Stomach (tissue), 9 donors: ENCODE results near the gene TNFRSF17. TPM values are rescaled to one million over a fixed set of nuclear protein-coding genes. Genes with fewer than 3 reads are reported as not detected.

Experiments
- DNase-seq, 2 donors: peaks; one replicate each; pipeline versions ENCODE4 v3.0.0 to v3.0.0-alpha.2; 2013 to 2019
- H3K27ac ChIP-seq, 5 donors: fragments of 200-600 bp in 4 of 5; sonication (generic) in 4 of 5; one replicate each; pipeline ENCODE4 v1.5.1; 2013 to 2019; ENCODE audit warnings: mild to moderate bottlenecking in 1 of 5, moderate library complexity in 1 of 5
- H3K27me3 ChIP-seq, 3 donors: fragments of 200-600 bp; sonication (generic); one replicate each; pipeline ENCODE4 v1.5.1; 2017 to 2019; ENCODE audit warnings: mixed run types in 1 of 3
- H3K36me3 ChIP-seq, 4 donors: fragments of 200-600 bp; sonication (generic); 1 replicate in 3 of 4; 2 replicates in 1 of 4; pipeline ENCODE4 v1.5.1; 2016 to 2019
- H3K4me1 ChIP-seq, 4 donors: fragments of 200-600 bp; sonication (generic); one replicate each; pipeline ENCODE4 v1.5.1; 2016 to 2019
- H3K4me3 ChIP-seq, 4 donors: fragments of 200-600 bp; sonication (generic) in 3 of 4; one replicate each; pipeline ENCODE4 v1.5.1; 2016 to 2019; ENCODE audit warnings: mild to moderate bottlenecking in 1 of 4
- H3K9me3 ChIP-seq, 4 donors: fragments of 200-600 bp; sonication (generic); one replicate each; pipeline ENCODE4 v1.5.1; 2016 to 2019
- EP300 ChIP-seq: sonication (generic); formaldehyde crosslinking; IDR thresholded peaks from one replicate; pipeline ENCODE4 v1.6.1; 2017; ENCODE audit warnings: antibody characterized with exemption
- POLR2A ChIP-seq, 4 donors: fragments of 450-650 bp; IDR thresholded peaks; one replicate each; pipeline ENCODE4 v1.6.1; 2016; ENCODE audit warnings: antibody characterized with exemption in 4 of 4, control low read depth in 2 of 4, mild to moderate bottlenecking in 1 of 4, moderate library complexity in 1 of 4
- POLR2AphosphoS5 ChIP-seq, 3 donors: sonication (generic); formaldehyde crosslinking; IDR thresholded peaks; one replicate each; pipeline ENCODE4 v1.6.1; 2016; ENCODE audit warnings: antibody characterized with exemption in 3 of 3
- WGBS, 5 donors: extraction: QIAGEN DNeasy Blood & Tissue Kit in 3 of 5; methylation state at CpG; one replicate each; pipeline versions ENCODE4 v1.1.5 to v1.1.7; 2013 to 2018; 5-methylcytosine and 5-hydroxymethylcytosine counted together
- intact Hi-C: fragments of 100-400 bp; cut with DNase I; formaldehyde crosslinking; loops from one replicate; pipeline ENCODE4 v1.15.1; 2023; ENCODE audit warnings: low total_unique reads
- polyA plus RNA-seq, 3 donors: library from polyadenylated mRNA; stranded (reverse); fragments of 200-250 nt; gene quantifications; one replicate each; pipeline ENCODE4 v1.2.3, GENCODE V29; 2013
- total RNA-seq, 5 donors: library from RNA; depleted of rRNA; stranded (reverse); fragments of >200 nt; gene quantifications; one replicate each; pipeline versions ENCODE4 v1.1.0 to v1.2.3, GENCODE V29; 2014 to 2016
- TF ChIP-seq, protein P1 (sequence below), 7 experiments: fragments of 450-650 bp in 4 of 7; fragments of 200-600 bp in 3 of 7; sonication (generic) in 3 of 7; IDR thresholded peaks; one replicate each; pipeline ENCODE4 v1.5.1; 2016 to 2019; ENCODE audit warnings: antibody characterized with exemption in 7 of 7, control low read depth in 2 of 7, mild to moderate bottlenecking in 1 of 7
- donor health status: healthy with polysubstance abuse.
- donor health status: Bipolar disorder and iron deficiency.
- donor health status: healthy.

The TNFRSF17 gene
- total and polyA plus RNA-seq, 8 donors, result 1.1 to 7.4 (median 1.8) TPM; not detected in 4

GRCh38 chr16:11978080-11978479 is 13.1 kb downstream of the TNFRSF17 start:
- Histone ChIP-seq H3K4me3 (peak overlapping the region in 2 of 4 donors; percentile 85 to 92), H3K36me3 (peaks cover 0 to 11% (median 6%) of the 10 kb centered on the region in 4 donors), H3K27me3 (no peaks in the 10 kb centered on the region), H3K27ac (peak overlapping the region in 3 of 5 donors; percentile 86 to 91 (median 88)), H3K4me1 (peaks cover 6 to 26% (median 23%) of the 10 kb centered on the region in 4 donors), H3K9me3 (no peaks in the 10 kb centered on the region)
- intact Hi-C loops, result loop anchor here (10.0 kb wide), 1 partner anchor 87 kb away; no protein-coding TSS in a partner anchor
- TF ChIP-seq, protein P1, sequence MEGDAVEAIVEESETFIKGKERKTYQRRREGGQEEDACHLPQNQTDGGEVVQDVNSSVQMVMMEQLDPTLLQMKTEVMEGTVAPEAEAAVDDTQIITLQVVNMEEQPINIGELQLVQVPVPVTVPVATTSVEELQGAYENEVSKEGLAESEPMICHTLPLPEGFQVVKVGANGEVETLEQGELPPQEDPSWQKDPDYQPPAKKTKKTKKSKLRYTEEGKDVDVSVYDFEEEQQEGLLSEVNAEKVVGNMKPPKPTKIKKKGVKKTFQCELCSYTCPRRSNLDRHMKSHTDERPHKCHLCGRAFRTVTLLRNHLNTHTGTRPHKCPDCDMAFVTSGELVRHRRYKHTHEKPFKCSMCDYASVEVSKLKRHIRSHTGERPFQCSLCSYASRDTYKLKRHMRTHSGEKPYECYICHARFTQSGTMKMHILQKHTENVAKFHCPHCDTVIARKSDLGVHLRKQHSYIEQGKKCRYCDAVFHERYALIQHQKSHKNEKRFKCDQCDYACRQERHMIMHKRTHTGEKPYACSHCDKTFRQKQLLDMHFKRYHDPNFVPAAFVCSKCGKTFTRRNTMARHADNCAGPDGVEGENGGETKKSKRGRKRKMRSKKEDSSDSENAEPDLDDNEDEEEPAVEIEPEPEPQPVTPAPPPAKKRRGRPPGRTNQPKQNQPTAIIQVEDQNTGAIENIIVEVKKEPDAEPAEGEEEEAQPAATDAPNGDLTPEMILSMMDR (IDR thresholded peaks at IDR 0.05), result no peak
- no peak for TF ChIP-seq POLR2A (IDR thresholded peaks at IDR 0.05)
- TF ChIP-seq EP300, result no peak
- no peak for TF ChIP-seq POLR2AphosphoS5 (IDR thresholded peaks at IDR 0.05)
- DNase-seq, result no peak
- 69 to 91% (median 84%) methylated on average over 2 of the region's 2 CpGs for WGBS, 5 donors

GRCh38 chr16:11979013-11979672 is 14.1 kb downstream of the TNFRSF17 start:
- Histone ChIP-seq H3K27me3 (no peaks in the 10 kb centered on the region), H3K36me3 (peaks cover 0 to 2% (median under 1%) of the 10 kb centered on the region in 4 donors), H3K9me3 (no peaks in the 10 kb centered on the region), H3K27ac (no peak overlapping the region), H3K4me1 (peaks cover 6 to 26% (median 23%) of the 10 kb centered on the region in 4 donors), H3K4me3 (no peak overlapping the region)
- intact Hi-C loops, result loop anchor here (10.0 kb wide), 1 partner anchor 86 kb away; no protein-coding TSS in a partner anchor
- no peak for DNase-seq
- no peak for TF ChIP-seq POLR2A (IDR thresholded peaks at IDR 0.05)
- no peak for TF ChIP-seq EP300
- 83 to 90% (median 85%) methylated on average over 8 to 9 of the region's 9 CpGs for WGBS, 5 donors

DNA sequence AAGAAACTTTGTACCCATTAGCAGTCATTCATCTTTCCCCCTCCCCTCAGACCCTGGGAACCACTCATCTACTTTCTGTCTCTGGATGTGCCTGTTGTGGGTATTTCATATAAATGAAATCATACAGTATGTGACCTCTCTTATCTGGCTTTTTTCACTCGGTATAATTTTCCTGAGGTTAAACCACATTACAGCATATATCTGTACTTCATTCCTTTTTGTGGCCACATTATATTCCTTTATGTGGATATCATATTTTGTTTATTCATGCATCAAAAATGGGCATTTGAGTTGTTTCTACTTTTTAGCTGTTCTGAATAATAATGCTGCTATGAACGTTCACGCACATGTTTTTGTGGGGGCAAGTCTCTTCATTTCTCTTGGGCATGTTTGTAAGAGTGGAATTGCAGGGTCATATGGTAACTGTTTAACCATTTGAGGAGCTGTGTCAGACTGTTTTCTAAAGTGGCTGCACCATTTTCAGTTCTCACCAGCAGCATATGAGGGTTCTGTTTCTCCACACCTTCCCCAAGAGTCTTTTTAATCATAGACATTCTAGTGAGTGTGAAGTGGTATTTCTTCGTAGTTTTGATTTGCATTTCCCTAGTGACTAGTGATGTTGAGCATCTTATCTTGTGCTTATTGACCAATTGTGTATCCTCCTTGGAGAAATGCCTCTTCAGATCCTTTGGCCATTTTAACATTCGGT is 15.3 kb downstream of the TNFRSF17 start:
- Histone ChIP-seq H3K9me3 (no peaks in the 10 kb centered on the region), H3K27me3 (no peaks in the 10 kb centered on the region), H3K27ac (no peak overlapping the region), H3K36me3 (no peaks in the 10 kb centered on the region), H3K4me3 (no peak overlapping the region), H3K4me1 (peaks cover 6 to 25% (median 23%) of the 10 kb centered on the region in 4 donors)
- no peak for TF ChIP-seq EP300
- 71 to 80% (median 77%) methylated on average over 5 of the region's 5 CpGs for WGBS, 5 donors
- DNase-seq, result no peak
- intact Hi-C loops, result no loop called here

DNA sequence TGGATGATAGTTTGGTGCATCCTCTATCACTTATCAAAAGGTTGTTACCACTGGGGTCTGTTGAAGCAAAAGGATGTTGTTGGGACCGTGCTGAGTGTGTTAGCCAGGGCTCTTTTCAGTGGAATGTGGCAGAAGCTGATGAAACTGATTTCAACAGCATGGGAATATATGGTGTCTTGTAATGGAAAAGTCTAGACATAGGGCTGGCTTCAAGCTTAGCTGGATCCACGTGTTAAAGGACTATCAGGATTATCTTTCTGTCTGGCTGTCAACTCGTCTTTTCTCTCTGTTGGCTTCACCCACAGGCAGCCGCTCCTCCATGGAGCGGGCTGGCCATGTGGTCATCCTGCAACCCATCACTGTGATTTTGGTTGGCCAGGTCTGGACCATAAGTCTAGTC is 20.2 kb downstream of the TNFRSF17 start:
- no peak for DNase-seq
- intact Hi-C loops, result no loop called here
- no peaks in the 10 kb centered on the region for H3K9me3 ChIP-seq
- no peaks in the 10 kb centered on the region for H3K27me3 ChIP-seq
- no peaks in the 10 kb centered on the region for H3K36me3 ChIP-seq
- H3K27ac ChIP-seq, result no peak overlapping the region
- WGBS, 5 donors, result 66 to 82% (median 79%) methylated on average over 4 to 5 of the region's 5 CpGs
- no peak overlapping the region for H3K4me3 ChIP-seq
- peaks cover 0 to 4% (median 2%) of the 10 kb centered on the region in 4 donors for H3K4me1 ChIP-seq
- no peak for TF ChIP-seq POLR2AphosphoS5 (IDR thresholded peaks at IDR 0.05)
- no peak for TF ChIP-seq EP300
- TF ChIP-seq, protein P1 (IDR thresholded peaks at IDR 0.05), result no peak
- no peak for TF ChIP-seq POLR2A (IDR thresholded peaks at IDR 0.05)

DNA sequence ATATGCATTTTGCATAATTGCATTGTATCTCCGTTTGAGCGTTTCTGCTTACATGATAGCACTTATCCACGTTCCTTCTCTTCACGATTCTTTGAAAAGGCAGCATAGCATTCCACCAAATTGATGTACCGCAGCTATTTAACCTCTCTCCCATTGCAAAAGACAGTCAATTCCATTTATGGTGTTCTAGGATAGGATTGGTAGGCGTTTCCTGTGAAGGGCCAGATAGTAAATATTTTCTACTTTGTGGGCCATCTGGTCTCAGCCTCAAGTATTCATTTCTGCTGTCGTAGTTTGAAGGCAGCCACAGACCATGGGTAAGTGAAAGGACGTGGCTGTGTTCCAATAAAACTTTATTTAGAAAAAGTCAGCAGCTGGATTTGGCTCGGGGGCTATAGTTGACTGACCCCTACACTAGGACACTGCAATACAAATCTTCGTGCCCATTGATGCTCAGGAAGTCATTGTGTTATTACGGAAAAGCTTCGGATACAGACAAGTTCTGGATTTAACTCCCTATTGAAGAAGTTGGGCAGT is 21.6 kb downstream of the TNFRSF17 start:
- intact Hi-C loops, result no loop called here
- no peak overlapping the region for H3K27ac ChIP-seq
- H3K27me3 ChIP-seq, result no peaks in the 10 kb centered on the region
- 85 to 92% (median 90%) methylated on average over 12 of the region's 12 CpGs for WGBS, 5 donors
- H3K36me3 ChIP-seq, result no peaks in the 10 kb centered on the region
- no peaks in the 10 kb centered on the region for H3K9me3 ChIP-seq
- TF ChIP-seq POLR2AphosphoS5 (IDR thresholded peaks at IDR 0.05), result no peak
- H3K4me1 ChIP-seq, result peaks cover 0 to 13% (median 4%) of the 10 kb centered on the region in 4 donors
- H3K4me3 ChIP-seq, result no peak overlapping the region
- no peak for DNase-seq
